ENCODE data around the gene HEYL.
A peak's percentile ranks its signal among the peaks of the same experiment; 100 is the strongest.
"Not testable (repeated sequence)": the region's sequence is repeated elsewhere in the genome, so short reads cannot be mapped to it uniquely, and the experiment has no call there.

HEYL gene

DNA sequence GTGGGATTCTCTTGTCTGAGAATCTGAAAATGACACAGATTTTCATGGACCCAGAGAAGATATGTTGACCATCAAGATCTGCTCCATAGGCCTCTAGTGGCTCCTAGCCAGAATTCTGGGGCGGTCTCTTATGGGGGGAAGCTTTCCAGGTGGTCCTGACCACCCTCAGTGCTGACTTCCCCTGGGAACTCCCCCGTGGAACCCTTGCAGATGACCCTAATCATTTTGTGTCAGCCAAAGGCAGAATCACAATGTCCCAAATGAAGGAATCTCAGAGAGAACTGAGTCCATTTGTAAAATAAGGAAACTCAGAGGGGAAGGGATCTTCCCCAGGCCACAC is 3.6 kb downstream of the HEYL start:
- no peak for DNase-seq

DNA sequence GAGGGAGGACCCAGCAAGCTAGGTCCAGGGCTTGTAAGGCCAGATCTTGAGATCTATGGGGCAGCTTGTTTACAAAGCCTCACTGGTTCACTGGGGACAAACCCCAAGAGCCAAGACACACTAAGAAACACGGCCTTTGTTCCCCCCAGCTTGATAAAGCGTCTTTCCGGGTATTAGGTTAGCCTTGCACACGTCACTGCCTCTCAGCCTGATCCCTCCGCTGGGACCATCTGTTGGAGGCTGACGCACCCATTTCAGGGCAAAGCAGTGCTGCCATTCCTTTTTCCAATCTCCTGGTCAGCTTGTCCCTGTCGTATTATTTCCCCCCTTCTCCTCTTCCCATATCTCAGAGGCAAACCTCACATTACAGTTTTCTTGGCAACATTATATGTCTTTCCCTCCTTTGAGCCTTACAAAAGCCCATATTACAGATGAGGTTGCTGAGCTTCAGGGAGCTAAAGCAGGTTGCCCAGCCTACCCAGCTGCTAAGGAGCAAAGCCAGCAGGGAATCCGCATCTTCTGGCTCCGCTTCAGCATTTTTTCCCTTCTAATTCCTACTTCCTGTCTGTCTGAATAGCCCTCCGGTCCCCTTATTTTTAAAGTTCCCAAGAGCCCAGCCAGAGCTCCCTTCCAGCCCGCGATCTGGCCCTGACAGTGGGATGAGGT is 4.1 kb downstream of the HEYL start:
- DNase-seq, result peak; percentile 45 to 83

- DNase-seq, result no peak
Observed at GRCh38 chr1:39633422-39633821, 6.0 kb downstream of the HEYL start.

- peak in 1 of 2 experiments; percentile 26 for DNase-seq
Observed at GRCh38 chr1:39632682-39633417, 6.6 kb downstream of the HEYL start.

GRCh38 chr1:39632323-39632681 is 7.1 kb downstream of the HEYL start:
- DNase-seq, result no peak

DNA sequence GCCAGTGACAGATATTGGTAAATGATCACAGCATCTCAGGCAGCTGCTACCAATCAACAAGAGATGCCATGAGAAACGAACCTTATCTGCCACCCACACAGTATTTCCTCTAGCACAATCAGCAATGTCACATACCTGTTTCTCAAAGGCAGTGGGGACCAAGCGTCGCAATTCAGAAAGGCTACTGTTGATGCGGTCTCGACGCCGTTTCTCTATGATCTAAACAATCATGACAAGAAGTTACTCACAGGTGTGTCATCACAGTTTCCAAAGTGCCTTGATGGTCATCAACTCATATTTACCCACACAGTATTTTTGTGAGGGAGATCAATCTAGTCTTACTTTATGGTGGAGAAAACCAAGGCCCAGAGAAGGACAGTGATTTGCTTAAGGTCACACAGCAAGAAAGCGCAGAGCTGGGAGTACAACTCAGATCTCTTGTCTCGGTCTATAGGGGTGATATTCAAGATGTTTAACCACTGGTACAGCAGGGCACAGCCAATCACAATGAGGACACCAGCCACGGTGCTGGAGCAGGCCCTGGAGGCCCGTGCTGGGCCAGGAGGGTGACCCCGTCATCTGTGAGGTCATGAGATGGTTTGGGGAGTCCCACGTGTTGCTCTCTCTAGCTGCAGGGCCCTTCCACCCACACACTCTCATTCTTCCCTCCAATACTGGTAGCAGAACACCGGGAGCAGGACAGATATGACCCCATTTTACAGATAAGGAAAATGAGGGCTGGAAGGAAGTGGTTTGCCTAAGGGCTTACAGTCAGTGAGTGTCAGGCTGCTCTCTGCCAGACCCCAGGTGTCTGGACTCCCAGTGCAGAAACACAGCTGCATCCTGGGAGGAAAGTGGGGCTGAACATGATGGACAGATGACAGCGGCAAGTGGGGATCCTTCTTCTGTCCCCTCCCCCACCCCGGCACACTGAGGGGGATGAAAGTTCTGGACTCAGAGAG is 7.8 kb downstream of the HEYL start:
- no peak for DNase-seq

- DNase-seq, result no peak
Observed at GRCh38 chr1:39628807-39629350, 10.6 kb downstream of the HEYL start.

DNA sequence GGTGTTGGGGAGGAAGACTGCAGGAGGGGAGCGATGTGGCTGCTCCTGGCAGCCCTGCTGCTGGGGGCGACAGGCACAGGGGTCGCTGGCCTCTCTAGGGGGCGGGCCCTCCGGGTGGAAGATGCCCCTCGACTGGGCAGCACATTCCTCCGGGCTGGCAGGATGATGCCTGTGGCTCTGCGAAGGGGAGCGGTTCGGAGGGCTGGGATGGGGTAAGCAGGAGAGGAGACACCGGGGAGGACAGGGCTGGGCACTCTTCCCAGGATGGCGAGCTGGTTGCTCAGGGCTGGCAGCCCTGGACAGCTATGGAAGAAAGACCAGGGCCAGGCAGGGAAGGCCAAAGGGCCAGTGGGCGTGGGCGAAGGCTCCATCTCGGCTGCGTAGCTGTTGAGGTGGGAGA is 12.8 kb downstream of the HEYL start:
- DNase-seq, result no peak

DNA sequence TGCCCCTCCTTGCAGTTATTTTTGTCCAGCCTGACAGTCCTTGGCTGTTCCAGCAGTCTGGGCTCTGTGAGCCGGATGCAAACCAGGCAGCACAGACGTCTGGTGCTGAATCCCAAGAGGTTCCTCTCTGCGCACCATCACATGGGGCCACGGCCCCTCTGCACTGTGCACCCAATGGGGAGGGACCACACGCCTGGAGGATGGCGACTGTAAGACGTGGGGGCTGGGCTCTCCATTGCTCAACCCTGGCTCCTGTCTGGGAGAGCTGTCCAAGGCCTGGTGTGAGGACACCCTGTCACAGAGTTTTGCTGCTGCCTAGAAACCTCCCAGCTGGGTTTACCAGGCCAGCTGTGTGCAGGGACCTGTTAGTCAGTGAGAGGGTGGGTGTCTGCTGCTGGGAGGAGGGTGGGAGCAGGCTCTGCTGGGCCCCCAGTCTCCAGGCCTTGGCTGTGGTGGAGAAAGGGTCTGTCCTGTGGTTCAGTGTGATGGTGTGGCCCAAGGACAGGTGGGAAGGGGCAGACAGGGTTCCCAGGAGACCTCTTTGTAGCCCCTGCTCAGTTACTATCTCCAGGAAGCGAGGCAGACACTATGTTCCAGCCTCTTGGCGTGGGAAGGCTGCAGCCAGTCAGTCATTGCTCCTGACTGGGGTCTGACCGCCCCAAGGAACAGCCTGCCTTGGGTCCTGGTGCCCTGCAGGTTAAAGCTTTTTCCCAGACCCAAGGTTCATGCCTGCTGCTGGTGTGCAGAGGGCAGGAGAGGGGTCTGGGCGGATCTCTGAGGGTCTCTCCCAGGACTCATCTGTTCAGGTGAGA is 13.8 kb downstream of the HEYL start:
- no peak for DNase-seq

- DNase-seq, result no peak
Observed at GRCh38 chr1:39625009-39625408, 14.4 kb downstream of the HEYL start.

DNA sequence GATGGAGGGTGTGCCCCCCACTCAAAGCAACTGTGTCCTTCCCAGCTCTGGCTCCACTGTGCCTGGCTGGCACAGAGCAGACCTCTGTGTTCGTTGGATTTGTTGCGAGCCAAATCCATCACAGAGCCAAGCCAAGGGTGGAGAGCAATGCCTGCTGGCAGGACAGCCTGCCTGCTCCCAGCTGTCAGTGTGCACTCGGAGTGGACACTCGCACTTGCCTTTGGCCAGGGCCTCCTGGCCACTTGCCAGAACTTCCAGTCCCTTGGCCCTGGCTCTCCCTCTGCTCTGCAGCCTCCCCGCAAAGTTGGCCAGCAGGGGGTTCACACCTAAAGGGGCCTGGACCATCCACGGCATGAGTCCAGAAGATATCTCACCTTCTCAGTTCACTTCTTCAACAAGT is 16.4 kb downstream of the HEYL start:
- DNase-seq, result no peak

DNA sequence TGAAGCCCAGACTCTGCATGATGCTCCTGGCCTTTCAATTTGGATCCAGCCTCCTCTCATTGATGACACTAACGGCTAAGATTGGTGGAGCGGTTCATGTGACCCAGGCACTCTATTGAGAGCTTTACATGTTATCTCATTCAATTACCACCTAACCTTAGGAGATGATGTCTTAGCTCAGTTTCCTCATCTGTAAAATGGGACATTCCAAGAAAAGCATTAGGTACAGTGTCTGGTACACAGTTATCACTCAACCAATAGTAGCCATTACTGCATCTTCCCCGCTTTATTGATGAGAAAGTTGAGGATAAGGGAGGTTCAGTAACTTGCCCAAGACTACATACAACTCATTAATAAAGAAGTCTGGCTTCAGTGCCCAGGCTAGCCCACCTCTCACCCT is 17.0 kb downstream of the HEYL start:
- no peak for DNase-seq

GRCh38 chr1:39620659-39621165 is 18.7 kb downstream of the HEYL start:
- DNase-seq, result no peak

DNA sequence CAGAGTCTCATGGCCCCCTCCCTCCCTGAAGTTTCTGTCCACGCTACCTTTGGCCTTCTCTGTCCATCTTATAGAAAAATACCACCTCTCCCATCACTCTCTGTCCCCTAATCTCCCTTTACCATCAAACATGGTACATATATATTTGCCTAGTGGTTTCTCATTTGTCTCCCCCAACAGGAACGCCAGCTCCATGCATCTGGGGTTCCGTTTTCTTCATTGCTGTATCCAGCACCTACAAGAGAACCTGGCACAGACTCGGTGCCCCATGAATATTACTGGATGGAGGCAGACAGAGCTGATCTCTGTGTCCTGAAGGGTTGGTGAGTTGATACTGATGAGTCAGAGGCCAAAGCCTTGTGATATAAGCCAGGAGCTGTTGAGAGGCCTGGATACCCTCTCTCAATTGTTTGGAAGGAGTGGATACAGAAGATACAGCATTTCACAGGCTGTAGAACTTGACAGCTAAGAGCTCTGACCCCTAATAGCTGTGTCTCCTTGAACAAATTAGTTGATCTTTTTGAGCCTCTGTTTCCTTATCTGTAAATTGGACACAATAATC is 21.9 kb downstream of the HEYL start:
- no peak for DNase-seq

GRCh38 chr1:39615086-39615673 is 24.3 kb downstream of the HEYL start:
- peak in 1 of 2 experiments; percentile 3 for DNase-seq

DNA sequence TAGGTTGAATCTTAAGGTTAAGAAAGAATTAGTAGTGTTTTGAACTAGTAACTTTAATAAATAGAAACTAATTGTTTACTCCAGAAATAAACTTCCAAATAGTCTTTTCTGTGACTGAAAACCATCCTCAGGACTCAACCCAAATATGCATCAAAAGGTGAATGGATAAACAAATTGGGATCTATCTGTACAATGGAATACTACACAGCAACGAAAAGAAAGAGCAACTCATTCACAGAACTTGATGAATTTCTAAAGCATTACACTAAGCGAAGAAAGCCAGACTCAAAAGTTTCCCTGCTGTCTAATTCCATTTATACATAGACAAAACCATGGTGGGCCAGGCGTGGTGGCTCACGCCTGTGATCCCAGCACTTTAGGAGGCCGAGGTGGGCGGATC is 25.0 kb downstream of the HEYL start:
- no peak for DNase-seq

DNA sequence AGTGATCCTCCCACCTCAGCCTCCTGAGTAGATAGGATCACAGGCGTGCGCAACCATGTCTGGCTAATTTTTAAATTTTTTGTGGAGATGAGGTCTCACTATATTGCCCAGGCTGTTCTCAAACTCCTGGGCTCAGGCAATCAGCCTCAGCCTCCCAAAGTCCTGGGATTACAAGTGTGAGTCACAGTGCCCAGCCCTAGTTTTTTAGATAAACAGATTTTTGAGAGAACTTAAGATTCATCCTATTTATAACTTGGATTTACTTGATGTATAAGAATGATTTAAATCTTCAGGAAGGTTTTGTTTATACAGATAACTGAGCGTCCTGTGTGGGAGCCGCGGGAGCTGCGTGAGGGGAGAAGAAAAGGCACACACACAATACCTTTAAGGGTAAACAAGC is 26.2 kb downstream of the HEYL start:
- no peak for DNase-seq

GRCh38 chr1:39609618-39610331 is 29.7 kb downstream of the HEYL start:
- no peak for DNase-seq

- DNase-seq, result no peak
Observed at GRCh38 chr1:39608921-39609320, 30.5 kb downstream of the HEYL start.

DNA sequence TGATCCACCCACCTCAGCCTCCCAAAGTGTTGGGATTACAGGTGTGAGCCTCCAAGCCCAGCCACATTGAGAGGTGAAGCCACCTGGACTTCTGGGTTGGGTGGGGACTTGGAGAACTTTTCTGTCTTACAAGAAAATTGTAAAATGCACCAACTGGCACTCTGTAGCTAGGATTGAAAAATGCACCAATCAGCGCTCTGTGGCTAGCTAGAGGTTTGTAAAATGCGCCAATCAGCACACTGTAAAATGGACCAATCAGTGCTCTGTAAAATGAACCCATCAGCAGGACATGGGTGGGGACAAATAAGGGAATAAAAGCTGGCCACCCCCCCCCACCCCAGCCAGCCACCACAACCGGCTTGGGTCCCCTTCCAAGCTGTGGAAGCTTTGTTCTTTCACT is 35.8 kb downstream of the HEYL start:
- not testable (repeated sequence) for DNase-seq
